PFSK-1 (cell line): ENCODE data around the gene MAZ.
A peak's percentile ranks its signal among the peaks of the same experiment; 100 is the strongest.

Experiments used
- FOXP2 ChIP-seq: optimal IDR thresholded peaks from 2 replicates; pipeline ENCODE3; 2011; ENCODE audit warnings: borderline replicate concordance, control low read depth, inconsistent platforms; ENCODE audit not compliant: insufficient read depth; ENCODE audit errors: extremely low read length, extremely low read depth
- POLR2AphosphoS5 ChIP-seq: IDR thresholded peaks from 2 replicates; pipeline ENCODE4 v1.6.1; 2012; ENCODE audit warnings: low read depth, mild to moderate bottlenecking, control low read depth, low read length, moderate library complexity
- REST ChIP-seq, 2 experiments: IDR thresholded peaks; 2 replicates each; pipeline versions ENCODE4 v1.6.1 to v1.8.0; 2011 to 2012; ENCODE audit warnings: low read depth in 2 of 2, low read length in 2 of 2, control low read depth in 1 of 2, inconsistent platforms in 1 of 2, mild to moderate bottlenecking in 1 of 2, moderate library complexity in 1 of 2; ENCODE audit not compliant: insufficient read depth in 1 of 2
- SIN3A ChIP-seq: IDR thresholded peaks from 2 replicates; pipeline ENCODE4 v1.6.1; 2012; ENCODE audit warnings: mild to moderate bottlenecking, low read length, moderate library complexity, borderline replicate concordance; ENCODE audit not compliant: insufficient read depth
- TAF1 ChIP-seq: IDR thresholded peaks from 2 replicates; pipeline ENCODE4 v1.6.1; 2012; ENCODE audit warnings: low read length, control low read depth, borderline replicate concordance; ENCODE audit not compliant: insufficient read depth

The MAZ gene

GRCh38 chr16:29784901-29785500, 21.3 kb upstream of the MAZ start:
- TF ChIP-seq TAF1 (no peak), SIN3A (no peak), POLR2AphosphoS5 (no peak), FOXP2 (no peak), REST (IDR thresholded peaks at IDR 0.05; ENCODE audit: insufficient read depth in 1 of 2, low read depth in 2 of 2, low read length in 2 of 2) (no peak)

- no peak for TF ChIP-seq TAF1
- no peak for TF ChIP-seq SIN3A
- TF ChIP-seq FOXP2, result no peak
- TF ChIP-seq REST (IDR thresholded peaks at IDR 0.05; ENCODE audit: insufficient read depth in 1 of 2, low read depth in 2 of 2, low read length in 2 of 2), result no peak
- no peak for TF ChIP-seq POLR2AphosphoS5
Measured at GRCh38 chr16:29789775-29790182, 16.6 kb upstream of the MAZ start.

GRCh38 chr16:29790183-29790948, 16.0 kb upstream of the MAZ start, which contains the start of gene KIF22:
Gene KIF22, plus strand, starts transcription at chr16:29790751. Its CDS starts 9 bp downstream, at chr16:29790760.
- TF ChIP-seq TAF1 (peak; percentile 68), REST (IDR thresholded peaks at IDR 0.05; ENCODE audit: insufficient read depth in 1 of 2, low read depth in 2 of 2, low read length in 2 of 2) (peak in 1 of 2 experiments; percentile 39; a peak in 1 of 4 replicates), POLR2AphosphoS5 (peak; percentile 69), FOXP2 (peak; percentile 75), SIN3A (peak; percentile 49; the same call in 1 of the 2 replicates)

GRCh38 chr16:29790949-29791844, 15.1 kb upstream of the MAZ start:
- TF ChIP-seq TAF1 (no peak), POLR2AphosphoS5 (no peak), SIN3A (no peak), REST (IDR thresholded peaks at IDR 0.05; ENCODE audit: insufficient read depth in 1 of 2, low read depth in 2 of 2, low read length in 2 of 2) (no peak), FOXP2 (no peak)
